HG03103 (cell line): Measurements from ENCODE around the gene RPS14.

ENCODE experiments used
- ATAC-seq: cut with Tn5 transposase; IDR thresholded peaks from one replicate; pipeline ENCODE4 v1.9.1; 2021; ENCODE audit warnings: low read depth; ENCODE audit not compliant: unreplicated experiment

Gene RPS14

DNA sequence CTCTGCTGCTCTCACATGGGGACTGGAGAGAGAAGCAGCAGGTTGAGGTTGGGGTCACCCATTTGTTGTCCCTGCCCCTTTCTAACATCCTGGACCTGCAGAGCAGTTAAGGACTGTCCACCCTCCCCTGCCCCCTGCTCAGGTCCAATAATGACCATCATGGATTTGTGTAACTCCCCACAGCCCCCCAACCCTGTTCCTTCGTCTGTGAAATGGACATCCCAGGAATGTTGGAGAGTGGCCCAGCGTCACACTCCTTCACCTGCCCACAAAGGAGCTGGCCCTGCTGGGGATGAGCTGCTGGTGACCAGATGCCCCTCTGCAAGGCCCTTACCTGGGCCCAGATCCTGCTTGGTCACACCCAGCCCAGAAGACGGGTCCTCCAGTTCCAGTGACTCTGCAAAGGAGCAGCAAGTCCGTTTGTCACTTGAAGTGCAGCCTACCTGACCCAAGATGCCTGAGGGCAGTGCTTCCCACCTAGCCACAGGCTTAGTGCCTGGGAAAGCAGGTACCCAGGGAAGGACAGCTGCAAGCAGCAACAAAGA is 47.2 kb downstream of the RPS14 start:
- ATAC-seq: no peak

DNA sequence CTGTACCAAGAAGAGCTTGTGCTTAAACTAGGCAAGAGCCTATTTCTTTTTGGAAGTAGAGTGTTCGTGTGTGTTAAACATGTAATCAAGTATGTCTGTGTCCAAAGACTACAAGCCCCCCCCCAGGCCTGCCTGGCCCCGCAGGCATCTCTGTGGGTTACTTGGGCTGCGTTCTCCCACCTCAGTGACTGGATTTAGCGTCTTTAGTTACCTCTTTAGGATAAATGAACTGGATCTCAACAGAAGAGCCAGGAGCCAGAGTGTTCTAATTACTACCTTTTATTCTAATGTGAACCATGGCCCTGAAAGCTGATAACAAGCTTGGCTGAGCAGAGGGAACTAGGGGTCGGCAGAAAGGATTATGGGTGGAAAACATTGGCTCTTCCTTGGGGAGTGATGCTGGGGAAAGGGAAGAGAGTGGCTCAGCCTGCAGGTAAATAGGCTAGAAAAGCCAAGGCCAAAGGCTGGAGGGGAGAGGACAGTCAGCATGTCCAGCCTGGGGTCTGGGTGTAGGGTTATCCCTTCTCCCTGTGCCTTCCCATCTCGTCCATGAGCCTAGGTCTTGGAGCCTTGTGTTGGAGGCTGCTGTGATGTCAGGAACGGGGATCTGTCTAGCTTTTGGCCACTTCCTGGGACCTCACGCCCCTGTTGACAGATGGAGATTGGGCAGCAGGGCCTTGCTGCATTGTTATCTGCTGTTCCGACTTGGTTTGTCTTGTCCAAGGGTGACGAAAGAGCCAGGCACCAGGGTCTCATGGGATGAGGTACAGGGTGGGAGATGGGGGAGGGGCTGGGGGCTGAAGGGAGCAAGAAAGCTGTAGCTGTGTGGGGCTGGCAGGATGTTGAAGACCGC is 47.9 kb downstream of the RPS14 start:
- ATAC-seq: no peak

DNA sequence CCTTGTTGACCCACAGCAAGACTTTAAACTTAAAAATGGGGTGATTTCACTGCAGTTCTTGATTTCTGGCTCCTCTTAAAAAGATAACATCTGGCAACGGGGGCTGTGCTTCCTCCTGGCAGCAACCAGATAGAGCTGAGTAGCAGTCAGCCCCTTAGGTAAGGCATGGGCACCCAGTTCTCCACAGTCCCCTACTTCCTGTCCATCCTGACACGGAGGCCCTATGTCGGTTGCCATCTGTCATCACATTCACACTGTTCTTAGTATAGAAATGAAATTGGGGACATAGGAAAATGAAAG is 48.5 kb downstream of the RPS14 start:
- ATAC-seq: no peak

DNA sequence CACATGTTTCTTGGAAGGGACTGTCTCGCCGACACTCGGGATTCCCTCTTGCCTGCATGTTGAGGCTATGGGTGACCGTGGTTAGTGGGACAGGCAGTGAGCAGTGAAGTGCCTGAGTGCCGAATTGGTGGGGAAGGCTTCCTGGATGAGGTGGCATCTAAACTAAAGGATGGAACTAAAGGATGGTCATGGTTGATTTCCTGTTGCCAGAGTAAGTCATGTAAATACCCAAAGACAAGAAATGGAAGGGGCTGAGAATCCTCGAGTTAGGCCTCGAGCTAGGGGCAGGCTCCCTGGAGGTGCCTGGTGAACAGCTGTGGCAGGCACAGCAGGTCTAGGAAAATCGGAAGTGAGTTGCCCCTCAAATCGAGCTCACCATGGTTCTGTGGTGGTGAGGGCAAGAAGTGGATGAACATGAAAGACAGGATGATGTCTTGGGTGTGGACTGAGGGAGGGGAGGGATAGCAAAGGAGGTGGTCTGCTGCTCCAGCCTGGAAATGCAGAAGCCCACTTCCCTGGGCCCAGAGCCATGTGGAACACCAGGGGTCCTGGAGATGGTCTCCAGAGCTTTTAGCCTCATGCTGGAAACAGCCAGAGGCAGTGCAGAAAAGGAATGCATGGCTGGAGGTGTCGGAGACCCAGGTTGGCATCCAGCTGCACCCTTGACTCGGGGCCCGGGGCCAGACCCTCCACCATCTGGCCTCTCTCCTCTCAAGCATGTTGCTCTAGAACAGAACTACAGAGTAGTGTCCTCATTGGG is 49.0 kb downstream of the RPS14 start:
- ATAC-seq: no peak

DNA sequence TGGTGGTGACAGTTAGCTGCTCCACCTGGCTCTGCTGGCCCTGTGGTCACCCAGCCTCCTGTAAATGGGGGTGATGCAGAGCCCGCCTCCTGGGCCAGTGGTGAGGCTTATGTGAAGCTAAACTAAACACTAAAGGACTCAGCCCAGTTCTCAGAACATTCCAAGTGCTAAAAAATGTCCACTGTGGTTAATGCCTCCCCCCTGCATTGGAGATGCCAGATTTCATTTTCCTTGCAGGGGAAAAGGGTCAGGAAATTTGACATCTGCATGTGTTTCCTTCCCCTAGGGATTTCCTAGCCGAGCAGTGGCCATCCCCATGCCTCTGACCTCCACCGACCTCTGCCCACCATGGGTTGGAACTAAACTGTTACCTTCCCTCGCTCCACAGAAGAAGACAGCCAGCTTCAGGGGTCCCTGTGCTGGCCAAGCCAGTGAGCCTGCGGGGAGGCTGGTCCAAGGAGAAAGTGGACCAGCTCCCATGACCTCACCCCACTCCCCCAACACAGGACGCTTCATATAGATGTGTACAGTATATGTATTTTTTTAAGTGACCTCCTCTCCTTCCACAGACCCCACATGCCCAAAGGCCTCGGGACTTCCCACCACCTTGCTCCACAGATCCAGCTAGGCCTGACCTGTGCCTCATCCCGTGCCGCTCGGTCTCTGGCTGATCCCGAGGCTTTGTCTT is 49.9 kb downstream of the RPS14 start:
- ATAC-seq: peak; percentile 15

DNA sequence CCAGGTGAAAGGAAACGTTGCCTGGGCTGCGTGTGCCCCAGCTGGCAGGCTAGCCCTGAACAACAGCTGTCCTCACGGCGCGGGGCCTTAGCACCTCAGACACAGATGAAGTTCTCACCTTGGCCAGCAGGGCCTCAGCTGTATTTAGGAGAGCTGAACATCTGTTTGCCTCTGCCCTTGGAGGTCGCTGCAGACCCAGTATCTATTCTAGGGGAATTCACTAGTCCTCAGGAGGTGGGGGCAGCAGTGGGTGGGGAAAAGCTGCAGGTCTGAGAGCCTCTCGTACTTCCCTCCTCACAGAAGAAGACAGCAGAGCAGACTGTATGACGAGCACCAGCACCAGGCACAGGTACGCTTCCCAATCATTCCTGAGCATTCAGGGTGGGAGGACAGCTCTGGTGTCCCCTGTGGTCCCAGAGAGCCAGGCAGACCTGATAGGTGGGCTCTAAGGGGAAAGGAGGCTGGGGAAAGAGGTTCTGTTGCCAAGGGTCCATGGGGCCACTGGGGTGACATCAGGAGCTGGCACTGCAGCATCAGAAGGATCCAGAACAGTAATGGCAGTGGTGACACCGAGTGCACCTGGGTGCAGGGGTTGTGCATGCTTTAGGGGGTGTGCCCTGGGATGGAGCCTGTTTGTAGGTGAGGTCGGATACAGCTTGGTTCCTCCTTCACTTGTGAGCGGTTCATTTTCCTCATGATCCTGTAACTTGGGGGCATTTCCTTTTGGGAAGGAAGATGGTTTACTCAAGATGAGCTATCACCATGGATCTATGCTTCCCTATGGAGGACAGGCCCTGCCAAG is 50.6 kb downstream of the RPS14 start:
- ATAC-seq: peak; percentile 56

DNA sequence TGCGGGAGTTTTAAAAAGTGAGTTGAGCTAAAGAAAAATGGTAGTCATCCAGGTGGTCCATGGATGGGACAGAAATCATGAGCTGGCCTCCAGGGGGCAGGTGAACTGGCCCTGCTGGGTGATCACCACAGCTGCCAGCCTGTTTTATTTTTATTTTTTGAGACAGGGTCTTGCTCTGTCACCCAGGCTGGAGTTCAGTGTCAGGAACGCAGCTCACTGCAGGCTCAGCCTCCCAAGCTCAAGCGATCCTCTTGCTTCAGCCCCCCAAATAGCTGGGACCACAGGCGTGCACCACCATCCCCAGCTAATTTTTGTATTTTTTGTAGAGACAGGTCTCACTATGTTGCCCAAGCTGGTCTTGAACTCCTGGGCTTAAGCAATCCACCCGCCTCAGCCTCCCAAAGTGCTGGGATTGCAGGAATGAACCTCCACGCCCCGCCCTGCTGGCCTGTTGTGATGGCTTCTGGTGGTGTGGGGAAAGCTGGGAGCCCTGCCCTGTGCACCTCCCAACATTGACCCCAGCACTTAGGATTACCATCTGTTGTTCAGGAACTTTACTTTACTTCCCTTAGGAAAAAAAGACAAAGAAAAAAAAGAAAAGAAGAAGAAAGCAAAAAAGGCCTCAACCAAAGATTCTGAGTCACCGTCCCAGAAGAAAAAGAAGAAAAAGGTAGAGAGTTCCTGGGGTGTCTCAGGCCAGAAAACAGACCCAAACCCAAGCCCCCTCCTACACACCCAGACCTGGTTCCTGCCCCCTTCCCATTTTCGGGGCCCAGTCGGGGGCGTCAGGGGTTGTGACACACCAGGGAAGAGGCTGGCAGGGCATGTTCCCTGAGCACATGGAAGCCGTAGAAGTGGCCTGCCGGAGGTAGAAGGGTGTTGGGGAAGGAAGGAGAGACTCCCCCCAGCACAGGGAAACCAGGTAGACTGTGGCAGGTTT is 51.5 kb downstream of the RPS14 start:
- no peak for ATAC-seq

DNA sequence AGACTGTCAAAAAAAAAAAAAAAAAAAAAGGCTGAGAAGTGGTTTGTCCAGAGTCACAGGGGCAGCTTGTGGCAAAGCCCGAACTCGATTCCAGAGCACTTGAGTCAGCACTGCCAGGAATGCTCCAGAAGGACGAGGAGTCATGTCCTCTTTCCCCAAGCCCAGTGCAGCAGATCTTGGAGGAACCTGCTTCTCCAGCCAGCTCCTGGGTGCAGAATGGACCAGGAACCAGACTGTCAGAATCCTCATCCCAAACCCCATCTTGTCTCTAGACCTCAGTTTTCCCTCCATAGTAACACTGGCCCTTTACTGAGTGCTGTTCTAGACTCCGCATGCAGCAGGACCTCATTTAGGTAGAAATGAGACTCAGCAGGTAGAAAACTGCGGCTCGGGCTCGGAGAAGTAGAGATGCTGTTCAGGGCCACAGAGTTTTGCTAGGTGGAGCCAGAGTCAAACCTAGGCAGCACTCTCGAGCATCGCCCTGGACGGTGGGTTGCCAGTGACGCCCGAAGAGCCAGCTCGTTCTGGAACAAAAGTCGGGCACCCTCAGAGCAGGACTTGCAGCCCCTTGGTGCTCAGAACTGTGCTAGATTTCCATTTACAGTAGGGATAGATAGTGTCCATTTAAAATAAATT is 52.3 kb downstream of the RPS14 start:
- no peak for ATAC-seq

DNA sequence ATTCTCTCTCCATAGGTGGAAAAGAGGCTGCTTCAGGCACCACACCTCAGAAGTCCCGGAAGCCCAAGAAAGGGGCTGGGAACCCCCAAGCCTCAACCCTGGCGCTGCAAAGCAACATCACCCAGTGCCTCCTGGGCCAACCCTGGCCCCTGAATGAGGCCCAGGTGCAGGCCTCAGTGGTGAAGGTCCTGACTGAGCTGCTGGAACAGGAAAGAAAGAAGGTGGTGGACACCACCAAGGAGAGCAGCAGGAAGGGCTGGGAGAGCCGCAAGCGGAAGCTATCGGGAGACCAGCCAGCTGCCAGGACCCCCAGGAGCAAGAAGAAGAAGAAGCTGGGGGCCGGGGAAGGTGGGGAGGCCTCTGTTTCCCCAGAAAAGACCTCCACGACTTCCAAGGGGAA is 53.3 kb downstream of the RPS14 start:
- ATAC-seq: no peak

DNA sequence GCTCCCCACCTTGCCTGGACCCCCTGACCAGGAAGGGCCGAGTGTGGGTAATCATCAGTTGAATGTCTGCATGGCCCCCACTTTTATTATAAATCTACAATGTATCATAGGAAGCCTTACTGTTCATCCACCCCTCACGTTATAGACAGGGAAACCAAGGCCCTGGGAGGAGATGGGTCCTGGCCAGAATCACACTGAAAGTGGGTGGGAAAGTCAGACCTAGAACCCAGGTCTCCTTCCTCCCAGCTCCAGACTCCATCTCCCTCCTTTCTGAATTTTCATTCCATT is 53.9 kb downstream of the RPS14 start:
- no peak for ATAC-seq

DNA sequence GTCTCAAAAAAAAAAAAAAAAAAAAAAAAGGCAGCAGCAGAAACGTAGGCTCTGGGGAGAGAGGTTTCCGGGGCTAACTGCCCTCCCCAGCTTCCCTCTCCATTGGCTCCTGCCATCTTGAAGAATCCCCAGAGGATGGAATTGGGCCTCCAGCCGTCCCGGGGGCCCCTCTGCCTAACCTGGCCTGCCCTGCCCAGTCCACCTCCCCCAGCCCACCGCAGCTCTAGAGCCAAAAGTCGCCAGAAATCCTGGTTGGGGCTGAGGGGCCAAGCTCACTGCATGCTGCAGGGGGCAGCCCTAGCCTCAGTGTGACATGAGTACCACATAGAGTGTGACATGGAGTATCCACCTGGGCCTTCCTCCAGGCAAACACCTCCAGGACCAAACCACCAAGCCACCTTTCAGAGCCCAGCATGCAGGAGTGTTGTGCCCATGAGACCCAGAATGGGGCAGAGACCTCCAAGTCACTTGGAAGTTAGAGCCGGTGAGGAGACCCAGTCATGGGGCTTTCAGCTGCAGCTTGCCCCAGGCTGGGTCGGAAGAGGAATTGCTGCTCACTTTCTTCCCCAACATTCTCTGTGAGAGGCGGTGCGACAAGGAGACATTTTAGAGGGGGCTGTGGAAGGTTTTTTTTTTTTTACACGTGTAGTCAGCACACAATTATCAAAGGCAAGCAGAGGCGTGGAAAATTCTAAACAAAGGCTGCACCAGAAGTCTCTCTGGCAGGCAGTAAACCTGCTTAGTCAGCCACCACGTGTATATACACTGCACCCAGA is 54.4 kb downstream of the RPS14 start:
- no peak for ATAC-seq

DNA sequence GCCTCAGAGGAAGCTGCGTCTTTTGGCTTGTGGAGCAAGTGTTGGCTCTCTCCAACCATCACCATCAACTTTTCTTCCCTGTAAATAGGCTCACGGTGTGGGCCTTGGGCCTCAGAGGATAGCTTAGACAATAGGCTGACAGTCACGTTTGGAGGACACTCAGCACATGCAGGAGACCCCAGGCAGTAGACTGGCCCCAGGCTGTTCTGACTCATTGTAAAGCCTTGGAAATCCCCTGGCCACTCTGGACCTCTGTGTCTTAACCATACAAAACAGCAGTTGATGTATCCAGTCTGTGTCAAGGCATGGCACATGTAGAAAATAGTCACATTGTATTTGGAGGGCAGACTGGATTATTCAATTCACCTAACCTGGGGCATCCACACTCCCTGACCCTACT is 55.4 kb downstream of the RPS14 start:
- no peak for ATAC-seq

DNA sequence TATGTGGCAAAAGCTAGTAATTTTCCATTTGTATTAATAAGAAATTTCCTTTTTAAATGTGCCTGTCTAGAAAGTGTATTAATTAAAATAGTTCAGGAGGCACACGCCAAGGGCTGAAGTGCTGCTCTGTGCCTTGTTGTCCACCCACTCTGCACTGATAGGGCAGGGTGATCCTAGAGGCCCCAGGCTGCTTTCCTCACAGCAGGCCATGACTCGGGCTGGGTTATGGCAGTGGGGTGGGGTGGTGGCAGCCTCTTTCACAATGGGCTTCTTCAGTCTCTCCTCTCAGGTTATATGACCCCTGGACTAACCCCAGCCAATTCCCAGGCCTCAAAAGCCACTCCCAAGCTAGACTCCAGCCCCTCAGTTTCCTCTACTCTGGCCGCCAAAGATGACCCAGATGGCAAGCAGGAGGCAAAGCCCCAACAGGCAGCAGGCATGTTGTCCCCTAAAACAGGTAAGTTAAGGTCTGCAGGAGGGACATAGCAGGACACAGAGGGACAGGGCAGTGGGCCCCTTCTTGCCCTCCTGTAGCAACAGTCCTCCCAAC is 56.4 kb downstream of the RPS14 start:
- ATAC-seq: no peak

DNA sequence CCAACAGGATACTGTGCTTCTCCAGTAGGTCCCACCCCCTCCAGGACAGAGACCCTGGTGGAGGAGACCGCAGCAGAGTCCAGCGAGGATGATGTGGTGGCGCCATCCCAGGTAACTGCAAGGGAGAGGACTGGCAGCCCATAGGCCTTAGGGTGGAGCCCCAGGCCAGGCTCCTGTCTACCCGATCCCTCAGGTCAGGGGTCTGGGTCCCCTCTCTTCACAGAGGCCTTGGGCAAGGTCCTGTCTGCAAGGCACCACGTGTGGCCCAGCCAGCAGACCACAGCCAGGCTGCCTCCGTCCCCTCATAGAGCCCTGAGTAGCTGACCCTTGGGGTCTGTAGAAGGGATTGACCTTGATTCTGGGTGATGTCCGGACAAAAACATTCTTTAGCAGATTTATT is 56.9 kb downstream of the RPS14 start:
- no peak for ATAC-seq
